ENCODE data around the gene LDLRAD4.

LDLRAD4 gene

DNA sequence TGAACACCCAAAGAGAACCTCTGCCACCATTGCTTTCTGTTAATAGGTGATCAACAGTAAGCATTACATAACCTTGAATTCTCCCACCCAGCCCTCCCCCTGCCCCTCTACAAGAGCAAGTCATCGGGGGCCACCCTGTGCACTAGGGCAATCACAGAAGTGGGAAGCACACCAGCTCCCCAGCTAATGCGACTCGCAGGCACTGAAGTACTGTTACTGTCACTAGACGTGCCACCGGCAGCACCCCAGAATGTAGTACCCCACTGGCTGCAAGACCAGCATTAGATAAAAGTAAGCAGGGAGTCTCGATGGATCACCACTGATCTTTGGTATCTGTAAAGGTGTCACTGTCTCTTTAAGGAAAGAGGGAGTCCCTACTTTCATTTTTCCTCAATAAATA lies 340.2 kb downstream of the LDLRAD4 start:
- no peaks in the 10 kb centered on the region for H3K36me3 ChIP-seq (ENCODE audit: control insufficient read depth in 1 of 2, insufficient read depth in 2 of 2, low read depth in 1 of 2, low read length in 2 of 2)
- H2BK15ac ChIP-seq (ENCODE audit: low read depth, poor library complexity, severe bottlenecking), result no peak overlapping the region
- H2AFZ ChIP-seq (ENCODE audit: low read depth, low read length), result no peak overlapping the region
- H3K4me3 ChIP-seq (ENCODE audit: insufficient read depth in 1 of 2, low read depth in 1 of 2, low read length in 2 of 2), result no peak overlapping the region
- no peak for DNase-seq
- no peak overlapping the region for H2BK120ac ChIP-seq (ENCODE audit: low read depth, low read length)
- no peak overlapping the region for H4K91ac ChIP-seq (ENCODE audit: low read length)
- peaks cover 7 to 15% of the 10 kb centered on the region in 2 experiments for H3K27me3 ChIP-seq (ENCODE audit: control insufficient read depth in 1 of 2, insufficient read depth in 1 of 2, low read length in 2 of 2)
- H3K23ac ChIP-seq (ENCODE audit: low read length in 2 of 2), result no peak overlapping the region
- no peak overlapping the region for H3K4me2 ChIP-seq (ENCODE audit: low read length, poor library complexity, severe bottlenecking)
- H3K4me1 ChIP-seq (ENCODE audit: control insufficient read depth, insufficient read depth, low read depth, low read length), result no peaks in the 10 kb centered on the region
- no peak overlapping the region for H2BK5ac ChIP-seq (ENCODE audit: low read depth, low read length, poor library complexity, severe bottlenecking)
- H4K8ac ChIP-seq (ENCODE audit: low read length), result no peak overlapping the region
- no peak overlapping the region for H2AK5ac ChIP-seq (ENCODE audit: low read length, severe bottlenecking)
- no peak overlapping the region for H3K14ac ChIP-seq (ENCODE audit: low read length in 2 of 2)
- WGBS, result 77% methylated on average over 5 of the region's 6 CpGs
- no peak overlapping the region for H3K27ac ChIP-seq (ENCODE audit: low read length, poor library complexity, severe bottlenecking)
- H3K9me3 ChIP-seq (ENCODE audit: control insufficient read depth, low read length), result no peaks in the 10 kb centered on the region
- H3K4ac ChIP-seq (ENCODE audit: low read depth in 1 of 2, low read length in 2 of 2), result no peak overlapping the region
- H2BK12ac ChIP-seq (ENCODE audit: low read length in 2 of 2), result no peak overlapping the region
- H3K9ac ChIP-seq (ENCODE audit: low read length), result no peak overlapping the region
- H3K79me1 ChIP-seq (replicated peaks; ENCODE audit: low read length, poor library complexity, severe bottlenecking), result no peaks in the 10 kb centered on the region
- no peak overlapping the region for H3K18ac ChIP-seq (ENCODE audit: low read depth in 1 of 2, low read length in 2 of 2)

GRCh38 chr18:13559754-13560153 lies 341.2 kb downstream of the LDLRAD4 start:
- Histone ChIP-seq H2BK15ac (ENCODE audit: low read depth, poor library complexity, severe bottlenecking) (no peak overlapping the region), H3K4ac (ENCODE audit: low read depth in 1 of 2, low read length in 2 of 2) (no peak overlapping the region), H3K4me1 (ENCODE audit: control insufficient read depth, insufficient read depth, low read depth, low read length) (no peaks in the 10 kb centered on the region), H3K27me3 (ENCODE audit: control insufficient read depth in 1 of 2, insufficient read depth in 1 of 2, low read length in 2 of 2) (peaks cover 7 to 15% of the 10 kb centered on the region in 2 experiments), H3K79me1 (replicated peaks; ENCODE audit: low read length, poor library complexity, severe bottlenecking) (no peaks in the 10 kb centered on the region), H3K14ac (ENCODE audit: low read length in 2 of 2) (no peak overlapping the region), H2BK5ac (ENCODE audit: low read depth, low read length, poor library complexity, severe bottlenecking) (no peak overlapping the region), H2BK120ac (ENCODE audit: low read depth, low read length) (no peak overlapping the region), H3K4me3 (ENCODE audit: insufficient read depth in 1 of 2, low read depth in 1 of 2, low read length in 2 of 2) (no peak overlapping the region), H2BK12ac (ENCODE audit: low read length in 2 of 2) (no peak overlapping the region), H2AFZ (ENCODE audit: low read depth, low read length) (no peak overlapping the region), H2AK5ac (ENCODE audit: low read length, severe bottlenecking) (no peak overlapping the region), H4K8ac (ENCODE audit: low read length) (no peak overlapping the region), H3K18ac (ENCODE audit: low read depth in 1 of 2, low read length in 2 of 2) (no peak overlapping the region), H3K9ac (ENCODE audit: low read length) (no peak overlapping the region), H4K91ac (ENCODE audit: low read length) (no peak overlapping the region), H3K4me2 (ENCODE audit: low read length, poor library complexity, severe bottlenecking) (no peak overlapping the region), H3K27ac (ENCODE audit: low read length, poor library complexity, severe bottlenecking) (no peak overlapping the region), H3K36me3 (ENCODE audit: control insufficient read depth in 1 of 2, insufficient read depth in 2 of 2, low read depth in 1 of 2, low read length in 2 of 2) (no peaks in the 10 kb centered on the region), H3K9me3 (ENCODE audit: control insufficient read depth, low read length) (no peaks in the 10 kb centered on the region), H3K23ac (ENCODE audit: low read length in 2 of 2) (no peak overlapping the region)
- no peak for DNase-seq
- 84% methylated on average over 4 of the region's 4 CpGs for WGBS

GRCh38 chr18:13560306-13560705 lies 341.7 kb downstream of the LDLRAD4 start:
- H2BK5ac ChIP-seq (ENCODE audit: low read depth, low read length, poor library complexity, severe bottlenecking), result no peak overlapping the region
- no peak overlapping the region for H4K91ac ChIP-seq (ENCODE audit: low read length)
- no peak overlapping the region for H3K14ac ChIP-seq (ENCODE audit: low read length in 2 of 2)
- H2AK5ac ChIP-seq (ENCODE audit: low read length, severe bottlenecking), result no peak overlapping the region
- no peak overlapping the region for H3K4me2 ChIP-seq (ENCODE audit: low read length, poor library complexity, severe bottlenecking)
- H3K18ac ChIP-seq (ENCODE audit: low read depth in 1 of 2, low read length in 2 of 2), result no peak overlapping the region
- no peak overlapping the region for H2BK15ac ChIP-seq (ENCODE audit: low read depth, poor library complexity, severe bottlenecking)
- H2AFZ ChIP-seq (ENCODE audit: low read depth, low read length), result no peak overlapping the region
- H2BK12ac ChIP-seq (ENCODE audit: low read length in 2 of 2), result no peak overlapping the region
- no peak overlapping the region for H3K4me3 ChIP-seq (ENCODE audit: insufficient read depth in 1 of 2, low read depth in 1 of 2, low read length in 2 of 2)
- H3K9me3 ChIP-seq (ENCODE audit: control insufficient read depth, low read length), result no peaks in the 10 kb centered on the region
- no peaks in the 10 kb centered on the region for H3K4me1 ChIP-seq (ENCODE audit: control insufficient read depth, insufficient read depth, low read depth, low read length)
- H3K9ac ChIP-seq (ENCODE audit: low read length), result no peak overlapping the region
- no peak overlapping the region for H3K27ac ChIP-seq (ENCODE audit: low read length, poor library complexity, severe bottlenecking)
- WGBS, result 73% methylated on average over 5 of the region's 5 CpGs
- peaks cover 7 to 14% of the 10 kb centered on the region in 2 experiments for H3K27me3 ChIP-seq (ENCODE audit: control insufficient read depth in 1 of 2, insufficient read depth in 1 of 2, low read length in 2 of 2)
- no peak overlapping the region for H4K8ac ChIP-seq (ENCODE audit: low read length)
- H3K4ac ChIP-seq (ENCODE audit: low read depth in 1 of 2, low read length in 2 of 2), result no peak overlapping the region
- H3K36me3 ChIP-seq (ENCODE audit: control insufficient read depth in 1 of 2, insufficient read depth in 2 of 2, low read depth in 1 of 2, low read length in 2 of 2), result no peaks in the 10 kb centered on the region
- no peak for DNase-seq
- no peaks in the 10 kb centered on the region for H3K79me1 ChIP-seq (replicated peaks; ENCODE audit: low read length, poor library complexity, severe bottlenecking)
- no peak overlapping the region for H2BK120ac ChIP-seq (ENCODE audit: low read depth, low read length)
- H3K23ac ChIP-seq (ENCODE audit: low read length in 2 of 2), result no peak overlapping the region

- Histone ChIP-seq H2BK5ac (ENCODE audit: low read depth, low read length, poor library complexity, severe bottlenecking) (no peak overlapping the region), H3K4me2 (ENCODE audit: low read length, poor library complexity, severe bottlenecking) (no peak overlapping the region), H3K27me3 (ENCODE audit: control insufficient read depth in 1 of 2, insufficient read depth in 1 of 2, low read length in 2 of 2) (peaks cover 0 to 8% of the 10 kb centered on the region in 2 experiments), H2BK12ac (ENCODE audit: low read length in 2 of 2) (no peak overlapping the region), H3K27ac (ENCODE audit: low read length, poor library complexity, severe bottlenecking) (no peak overlapping the region), H3K36me3 (ENCODE audit: control insufficient read depth in 1 of 2, insufficient read depth in 2 of 2, low read depth in 1 of 2, low read length in 2 of 2) (no peaks in the 10 kb centered on the region), H3K4me1 (ENCODE audit: control insufficient read depth, insufficient read depth, low read depth, low read length) (no peaks in the 10 kb centered on the region), H3K14ac (ENCODE audit: low read length in 2 of 2) (no peak overlapping the region), H4K91ac (ENCODE audit: low read length) (no peak overlapping the region), H3K4me3 (ENCODE audit: insufficient read depth in 1 of 2, low read depth in 1 of 2, low read length in 2 of 2) (no peak overlapping the region), H3K23ac (ENCODE audit: low read length in 2 of 2) (no peak overlapping the region), H2BK15ac (ENCODE audit: low read depth, poor library complexity, severe bottlenecking) (no peak overlapping the region), H4K8ac (ENCODE audit: low read length) (no peak overlapping the region), H3K9me3 (ENCODE audit: control insufficient read depth, low read length) (no peaks in the 10 kb centered on the region), H3K18ac (ENCODE audit: low read depth in 1 of 2, low read length in 2 of 2) (no peak overlapping the region), H3K79me1 (replicated peaks; ENCODE audit: low read length, poor library complexity, severe bottlenecking) (no peaks in the 10 kb centered on the region), H3K9ac (ENCODE audit: low read length) (no peak overlapping the region), H2AFZ (ENCODE audit: low read depth, low read length) (no peak overlapping the region), H2BK120ac (ENCODE audit: low read depth, low read length) (no peak overlapping the region), H3K4ac (ENCODE audit: low read depth in 1 of 2, low read length in 2 of 2) (no peak overlapping the region), H2AK5ac (ENCODE audit: low read length, severe bottlenecking) (no peak overlapping the region)
- DNase-seq, result no peak
- 86% methylated on average over 8 of the region's 11 CpGs for WGBS
Observed at GRCh38 chr18:13562494-13563029, 344.0 kb downstream of the LDLRAD4 start.

Data from mesenchymal stem cell (in vitro differentiated cells and primary cell).